GM12864 (cell line): ENCODE results near the gene CAND1.
"Not testable (repeated sequence)": the region's sequence is repeated elsewhere in the genome, so short reads cannot be mapped to it uniquely, and the experiment has no call there.

Experiments used
- DNase-seq: peaks from one replicate; pipeline ENCODE4 v3.0.0-alpha.2; 2011; ENCODE audit warnings: low read depth
- H3K4me3 ChIP-seq: 2 replicates; pipeline ENCODE4 v1.5.1; 2011; ENCODE audit warnings: mild to moderate bottlenecking, low read depth, low read length, control low read depth
- CTCF ChIP-seq: IDR thresholded peaks from 2 replicates; pipeline ENCODE4 v1.5.1; 2011; ENCODE audit warnings: low read depth, mild to moderate bottlenecking, moderate library complexity, low read length, control low read depth, inconsistent platforms; ENCODE audit errors: missing control alignments

Gene CAND1

GRCh38 chr12:67331123-67331522, 62.0 kb downstream of the CAND1 start:
- no peak for TF ChIP-seq CTCF
- H3K4me3 ChIP-seq: no peak overlapping the region
- no peak for DNase-seq

- no peak for DNase-seq
- H3K4me3 ChIP-seq: no peak overlapping the region
- TF ChIP-seq CTCF: no peak
Measured at GRCh38 chr12:67331828-67332227, 62.7 kb downstream of the CAND1 start.

- no peak for DNase-seq
- H3K4me3 ChIP-seq: no peak overlapping the region
- TF ChIP-seq CTCF: no peak
Measured at GRCh38 chr12:67333649-67334048, 64.5 kb downstream of the CAND1 start.

- no peak for DNase-seq
- no peak overlapping the region for H3K4me3 ChIP-seq
- TF ChIP-seq CTCF: no peak
Measured at GRCh38 chr12:67338426-67338825, 69.3 kb downstream of the CAND1 start.

GRCh38 chr12:67339530-67339929, 70.4 kb downstream of the CAND1 start:
- TF ChIP-seq CTCF: no peak
- no peak for DNase-seq
- no peak overlapping the region for H3K4me3 ChIP-seq

- DNase-seq, H3K4me3 ChIP-seq: not testable (repeated sequence)
Measured at GRCh38 chr12:67341086-67341485, 71.9 kb downstream of the CAND1 start.

- H3K4me3 ChIP-seq: no peak overlapping the region
- no peak for DNase-seq
- TF ChIP-seq CTCF: no peak
Measured at GRCh38 chr12:67344979-67345710, 76.0 kb downstream of the CAND1 start.
